Activated T-cell treated with anti-CD3 and anti-CD28 coated beads, Interleukin-2, amount 50 U/mL, for 72 hours (primary cell): ENCODE results near the gene GPC4. TPM values are rescaled to one million over a fixed set of nuclear protein-coding genes. Genes with fewer than 3 reads are reported as not detected.

Experiments
- ATAC-seq, 2 donors: fragments of 150-1000 bp; cut with Tn5 transposase; replicated peaks in 1 of 2; 2 replicates each; pipeline ENCODE4 v1.10.0; 2021; ENCODE audit warnings: moderate library complexity in 2 of 2, mild to moderate bottlenecking in 1 of 2
- DNase-seq, 2 donors: peaks; one replicate each; pipeline ENCODE4 v3.0.0; 2021 to 2022; ENCODE audit warnings: mixed read lengths in 1 of 2
- H3K27ac Mint-ChIP-seq: one replicate; pipeline ENCODE4 v1.8.0; 2022; ENCODE audit warnings: mild to moderate bottlenecking, moderate library complexity, mixed read lengths
- H3K27me3 Mint-ChIP-seq: one replicate; pipeline ENCODE4 v1.8.0; 2022; ENCODE audit warnings: low read depth, mixed read lengths
- H3K36me3 Mint-ChIP-seq, 2 donors: one replicate each; pipeline ENCODE4 v1.8.0; 2022; ENCODE audit warnings: mixed read lengths in 2 of 2, mild to moderate bottlenecking in 1 of 2; ENCODE audit not compliant: insufficient read depth in 2 of 2
- H3K4me1 Mint-ChIP-seq: one replicate; pipeline ENCODE4 v1.8.0; 2022; ENCODE audit warnings: low read depth, mixed read lengths
- H3K4me3 Mint-ChIP-seq, 2 donors: one replicate each; pipeline ENCODE4 v1.8.0; 2022; ENCODE audit warnings: mild to moderate bottlenecking in 2 of 2, mixed read lengths in 2 of 2, moderate library complexity in 2 of 2
- H3K9me3 Mint-ChIP-seq, 2 donors: one replicate each; pipeline ENCODE4 v1.8.0; 2022; ENCODE audit warnings: mixed read lengths in 2 of 2
- total RNA-seq, 2 donors: library from RNA; stranded (reverse); gene quantifications; one replicate each; pipeline ENCODE4 v1.2.3, GENCODE V29; 2022

The GPC4 gene
- total RNA-seq, 2 donors from 2014 or later = not detected

- ATAC-seq (no peak), DNase-seq (no peak)
- Mint-ChIP-seq H3K9me3 (peaks cover 0 to 3% of the 10 kb centered on the region in 2 donors), H3K27ac (no peak overlapping the region), H3K4me1 (no peaks in the 10 kb centered on the region), H3K36me3 (no peaks in the 10 kb centered on the region), H3K4me3 (no peak overlapping the region), H3K27me3 (peaks cover 66% of the 10 kb centered on the region)
Measured at GRCh38 chrX:133258481-133258880, 156.8 kb downstream of the GPC4 start.

GRCh38 chrX:133254666-133255065 is 160.6 kb downstream of the GPC4 start:
- no peaks in the 10 kb centered on the region for H3K36me3 Mint-ChIP-seq
- no peak for ATAC-seq

GRCh38 chrX:133251204-133251603 is 164.1 kb downstream of the GPC4 start:
- no peaks in the 10 kb centered on the region for H3K4me1 Mint-ChIP-seq
- H3K27ac Mint-ChIP-seq = no peak overlapping the region
- ATAC-seq = no peak
- H3K9me3 Mint-ChIP-seq = peaks cover 3 to 8% of the 10 kb centered on the region in 2 donors
- peaks cover 0 to 1% of the 10 kb centered on the region in 2 donors for H3K36me3 Mint-ChIP-seq
- DNase-seq = no peak
- H3K27me3 Mint-ChIP-seq = peaks cover 66% of the 10 kb centered on the region
- no peak overlapping the region for H3K4me3 Mint-ChIP-seq

More at GRCh38 chrX:133254666-133255065, 160.6 kb downstream of the GPC4 start:
- Mint-ChIP-seq H3K27me3 (peaks cover 76% of the 10 kb centered on the region), H3K4me3 (no peak overlapping the region), H3K27ac (no peak overlapping the region), H3K9me3 (no peaks in the 10 kb centered on the region), H3K4me1 (no peaks in the 10 kb centered on the region)
- DNase-seq = no peak

GRCh38 chrX:133250184-133251100 is 164.8 kb downstream of the GPC4 start:
- no peak for DNase-seq
- H3K4me1 Mint-ChIP-seq = no peaks in the 10 kb centered on the region
- no peak for ATAC-seq
- H3K27ac Mint-ChIP-seq = no peak overlapping the region
- H3K9me3 Mint-ChIP-seq = peaks cover 3 to 12% of the 10 kb centered on the region in 2 donors
- no peak overlapping the region for H3K4me3 Mint-ChIP-seq
- peaks cover 62% of the 10 kb centered on the region for H3K27me3 Mint-ChIP-seq
- H3K36me3 Mint-ChIP-seq = peaks cover 2 to 4% of the 10 kb centered on the region in 2 donors

Other genes with a start within 250 kb of the GPC4 start
- gene TFDP3, start 197.1 kb downstream of the GPC4 start, total RNA-seq = not detected